PC-3 (cell line): Measurements from ENCODE around the gene ABLIM1.

Source experiments
- EZH2 ChIP-seq: fragments of 300-600 bp; sonication (generic); IDR thresholded peaks from one replicate; pipeline ENCODE4 v1.6.1; 2017; ENCODE audit warnings: antibody characterized with exemption, mild to moderate bottlenecking, low read length; ENCODE audit not compliant: unreplicated experiment
- EZH2phosphoT487 ChIP-seq: fragments of 300-600 bp; sonication (generic); IDR thresholded peaks from 2 replicates; pipeline ENCODE4 v1.6.1; 2018; ENCODE audit warnings: mild to moderate bottlenecking, antibody characterized with exemption, low read length, borderline replicate concordance
- TF ChIP-seq, protein P1 (sequence below): fragments of 300-600 bp; sonication (generic); conservative IDR thresholded peaks from 2 replicates; pipeline ENCODE4 v1.5.1; 2017; ENCODE audit warnings: antibody characterized with exemption, low read depth, mild to moderate bottlenecking, low read length

DNA sequence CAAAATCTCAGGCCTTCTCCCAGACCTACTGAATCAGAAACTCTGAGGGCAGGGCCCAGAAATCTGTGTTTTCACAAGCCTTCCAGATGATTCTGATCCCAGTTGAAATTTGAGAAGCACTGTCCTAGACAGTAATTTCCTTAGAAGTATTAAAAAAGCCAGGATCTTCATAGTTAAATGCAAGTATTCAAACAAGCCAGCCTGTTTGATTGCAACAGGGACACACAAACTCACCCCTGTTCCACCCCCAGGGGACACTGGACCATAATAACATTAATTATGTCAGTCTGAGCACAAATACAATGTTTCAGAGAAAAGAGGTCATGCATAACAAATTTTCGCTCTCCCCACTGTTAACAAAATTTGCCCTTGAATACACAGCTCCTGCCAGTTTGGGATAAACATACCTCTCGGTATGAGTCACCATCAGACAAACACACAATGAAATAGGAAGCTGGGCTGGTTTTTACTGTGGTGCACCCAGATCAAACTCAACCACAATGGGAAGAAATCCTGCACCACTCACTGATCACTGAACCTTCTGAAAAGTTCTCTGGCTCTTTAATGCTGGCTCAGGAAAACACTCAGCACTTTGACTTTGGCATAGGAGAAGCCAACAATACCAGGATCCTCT is 34.3 kb downstream of the ABLIM1 start:
- TF ChIP-seq, protein P1, sequence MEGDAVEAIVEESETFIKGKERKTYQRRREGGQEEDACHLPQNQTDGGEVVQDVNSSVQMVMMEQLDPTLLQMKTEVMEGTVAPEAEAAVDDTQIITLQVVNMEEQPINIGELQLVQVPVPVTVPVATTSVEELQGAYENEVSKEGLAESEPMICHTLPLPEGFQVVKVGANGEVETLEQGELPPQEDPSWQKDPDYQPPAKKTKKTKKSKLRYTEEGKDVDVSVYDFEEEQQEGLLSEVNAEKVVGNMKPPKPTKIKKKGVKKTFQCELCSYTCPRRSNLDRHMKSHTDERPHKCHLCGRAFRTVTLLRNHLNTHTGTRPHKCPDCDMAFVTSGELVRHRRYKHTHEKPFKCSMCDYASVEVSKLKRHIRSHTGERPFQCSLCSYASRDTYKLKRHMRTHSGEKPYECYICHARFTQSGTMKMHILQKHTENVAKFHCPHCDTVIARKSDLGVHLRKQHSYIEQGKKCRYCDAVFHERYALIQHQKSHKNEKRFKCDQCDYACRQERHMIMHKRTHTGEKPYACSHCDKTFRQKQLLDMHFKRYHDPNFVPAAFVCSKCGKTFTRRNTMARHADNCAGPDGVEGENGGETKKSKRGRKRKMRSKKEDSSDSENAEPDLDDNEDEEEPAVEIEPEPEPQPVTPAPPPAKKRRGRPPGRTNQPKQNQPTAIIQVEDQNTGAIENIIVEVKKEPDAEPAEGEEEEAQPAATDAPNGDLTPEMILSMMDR: no peak
- TF ChIP-seq EZH2phosphoT487: no peak
- no peak for TF ChIP-seq EZH2
